PC-9 (cell line): ENCODE data around the gene ACSL4.

Source experiments
- EZH2 ChIP-seq: fragments of 200-600 bp; sonication (generic); IDR thresholded peaks from 2 replicates; pipeline ENCODE4 v1.8.0; 2017; ENCODE audit warnings: antibody characterized with exemption, low read depth
- TF ChIP-seq, protein P1 (sequence below): fragments of 200-600 bp; sonication (generic); conservative IDR thresholded peaks from 2 replicates; pipeline ENCODE4 v1.6.1; 2017; ENCODE audit warnings: mixed run types, antibody characterized with exemption, mild to moderate bottlenecking, moderate library complexity

DNA sequence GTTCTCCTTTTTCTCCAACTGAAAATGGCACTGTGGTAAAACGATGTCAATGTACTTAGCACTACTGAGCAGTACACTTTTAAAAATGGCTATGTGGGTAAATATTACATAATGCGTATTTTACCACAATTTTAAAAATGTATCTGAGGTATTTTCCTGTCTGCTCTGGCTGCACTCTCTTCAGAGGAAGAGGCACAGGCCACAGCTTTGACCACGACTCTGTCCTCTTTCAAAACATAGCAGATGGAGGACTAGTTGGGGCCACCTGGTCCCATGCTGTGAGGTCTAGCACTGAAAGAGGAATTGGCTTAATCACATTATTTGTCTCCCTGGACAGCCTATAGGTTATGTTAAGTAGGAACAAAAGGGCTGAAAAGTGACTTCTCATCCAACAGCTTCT is 113.3 kb downstream of the ACSL4 start:
- TF ChIP-seq, protein P1, sequence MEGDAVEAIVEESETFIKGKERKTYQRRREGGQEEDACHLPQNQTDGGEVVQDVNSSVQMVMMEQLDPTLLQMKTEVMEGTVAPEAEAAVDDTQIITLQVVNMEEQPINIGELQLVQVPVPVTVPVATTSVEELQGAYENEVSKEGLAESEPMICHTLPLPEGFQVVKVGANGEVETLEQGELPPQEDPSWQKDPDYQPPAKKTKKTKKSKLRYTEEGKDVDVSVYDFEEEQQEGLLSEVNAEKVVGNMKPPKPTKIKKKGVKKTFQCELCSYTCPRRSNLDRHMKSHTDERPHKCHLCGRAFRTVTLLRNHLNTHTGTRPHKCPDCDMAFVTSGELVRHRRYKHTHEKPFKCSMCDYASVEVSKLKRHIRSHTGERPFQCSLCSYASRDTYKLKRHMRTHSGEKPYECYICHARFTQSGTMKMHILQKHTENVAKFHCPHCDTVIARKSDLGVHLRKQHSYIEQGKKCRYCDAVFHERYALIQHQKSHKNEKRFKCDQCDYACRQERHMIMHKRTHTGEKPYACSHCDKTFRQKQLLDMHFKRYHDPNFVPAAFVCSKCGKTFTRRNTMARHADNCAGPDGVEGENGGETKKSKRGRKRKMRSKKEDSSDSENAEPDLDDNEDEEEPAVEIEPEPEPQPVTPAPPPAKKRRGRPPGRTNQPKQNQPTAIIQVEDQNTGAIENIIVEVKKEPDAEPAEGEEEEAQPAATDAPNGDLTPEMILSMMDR = no peak
- no peak for TF ChIP-seq EZH2
